Measurements from ENCODE around the gene SORBS2. TPM values are rescaled to one million over a fixed set of nuclear protein-coding genes. Genes with fewer than 3 reads are reported as not detected.

SORBS2 gene
- total and polyA plus RNA-seq, 2 of the 8 experiments (the other 6 are each of a cell fraction or from before 2014, with no cell fraction given), result 73.0 to 87.1 TPM

DNA sequence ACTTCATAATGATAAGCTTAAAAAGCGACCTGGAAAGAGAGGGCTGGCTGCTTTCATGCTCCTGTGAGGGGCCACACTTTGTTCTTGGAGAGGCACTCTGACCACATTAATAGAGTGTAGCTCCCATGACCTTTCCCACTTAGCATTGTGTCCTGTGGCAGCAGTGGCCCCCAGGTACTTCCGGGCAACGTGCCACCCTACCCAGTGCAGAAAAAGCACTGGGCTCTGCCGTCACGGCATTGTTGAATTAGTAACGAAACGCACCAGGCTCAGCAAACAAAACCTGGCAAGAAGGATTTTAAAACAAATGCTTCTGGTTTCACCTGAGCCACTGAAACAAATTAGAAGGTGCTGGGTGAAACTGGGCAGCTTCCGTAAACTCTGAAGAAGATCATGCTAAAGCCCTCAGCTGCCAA is 5.4 kb upstream of the SORBS2 start:
- H3K79me1 ChIP-seq (ENCODE audit: low read depth, low read length), result no peaks in the 10 kb centered on the region
- ChIA-PET POLR2A (ENCODE audit: partially characterized antibody) (no interaction called here), CTCF (ENCODE audit: partially characterized antibody) (interaction anchor here (1.0 to 1.3 kb wide), 2 partner anchors 21 to 220 kb away, joined by 3 read pairs; no protein-coding TSS in a partner anchor)
- H2AK5ac ChIP-seq (ENCODE audit: low read depth, low read length), result no peak overlapping the region
- H3K9me3 ChIP-seq (ENCODE audit: insufficient read depth in 2 of 2, low read depth in 1 of 2, low read length in 1 of 2), result no peaks in the 10 kb centered on the region
- H3K23ac ChIP-seq (ENCODE audit: insufficient read length), result no peak overlapping the region
- H3K14ac ChIP-seq (ENCODE audit: insufficient read length), result no peak overlapping the region
- H2BK15ac ChIP-seq (ENCODE audit: low read length), result peak overlapping the region; percentile 23; the same call in 1 of the 2 replicates
- H3K4me2 ChIP-seq (ENCODE audit: insufficient read depth in 1 of 2, low read depth in 2 of 2, low read length in 2 of 2), result no peak overlapping the region
- no peak overlapping the region for H3K18ac ChIP-seq (ENCODE audit: extremely low read depth, low read length)
- no peak overlapping the region for H4K8ac ChIP-seq (ENCODE audit: extremely low read depth, insufficient read depth, low read length)
- H3K9ac ChIP-seq (replicated peaks in 1 of 4; ENCODE audit: extremely low read depth in 1 of 4, low read depth in 3 of 4, low read length in 3 of 4), result no peak overlapping the region
- H3K4me1 ChIP-seq (replicated peaks in 1 of 4; ENCODE audit: control insufficient read depth in 3 of 4, insufficient read depth in 4 of 4, low read length in 3 of 4), result peaks cover 0 to 8% (median 3%) of the 10 kb centered on the region in 4 experiments; a peak in 5 of 7 replicates
- no peaks in the 10 kb centered on the region for H3K79me2 ChIP-seq (ENCODE audit: control insufficient read depth in 1 of 2, insufficient read depth in 2 of 2, low read length in 2 of 2)
- FAIRE-seq (no peak), DNase-seq (ENCODE audit: low read depth in 1 of 2, low spot score in 2 of 2) (no peak)
- 91% methylated on average over 8 of the region's 8 CpGs; no CpG with 5 or more reads in 1 of the 2 experiments for WGBS, 2 experiments (ENCODE audit: extremely low coverage in 1 of 2, insufficient coverage in 1 of 2, insufficient read length in 1 of 2, insufficient replicate concordance in 2 of 2, low coverage in 1 of 2, low lambda C conversion rate in 2 of 2, missing lambda C conversion rate in 1 of 2)
- no peaks in the 10 kb centered on the region for H4K20me1 ChIP-seq (replicated peaks in 1 of 2; ENCODE audit: control insufficient read depth in 1 of 2, insufficient read depth in 2 of 2, low read length in 2 of 2)
- no peak overlapping the region for H2BK5ac ChIP-seq (ENCODE audit: low read depth, low read length)
- no peak overlapping the region for H4K91ac ChIP-seq (replicated peaks; ENCODE audit: insufficient read length, low read length)
- H3K4ac ChIP-seq (replicated peaks; ENCODE audit: insufficient read length, low read depth, low read length), result no peak overlapping the region
- H2BK20ac ChIP-seq (ENCODE audit: low read length), result peak overlapping the region; percentile 40; the same call in 1 of the 2 replicates
- H3K4me3 ChIP-seq (ENCODE audit: extremely low read depth in 1 of 4, insufficient read depth in 2 of 4, low read depth in 3 of 4, low read length in 4 of 4), result no peak overlapping the region
- H2BK120ac ChIP-seq (replicated peaks; ENCODE audit: low read depth, low read length), result no peak overlapping the region
- no peak overlapping the region for H3K27ac ChIP-seq (ENCODE audit: low read depth, low read length)
- no peaks in the 10 kb centered on the region for H3K23me2 ChIP-seq (ENCODE audit: low read depth, low read length)
- peak overlapping the region; percentile 71; the same call in 1 of the 2 replicates for H2BK12ac ChIP-seq (ENCODE audit: low read depth, low read length)
- H2AFZ ChIP-seq (ENCODE audit: low read length), result peak overlapping the region; percentile 47; the same call in 1 of the 2 replicates
- H4K5ac ChIP-seq (ENCODE audit: insufficient read length, low read depth, low read length), result no peak overlapping the region
- no peaks in the 10 kb centered on the region for H3K27me3 ChIP-seq (replicated peaks in 1 of 4; ENCODE audit: control insufficient read depth in 3 of 4, extremely low read depth in 1 of 4, insufficient read depth in 3 of 4, low read length in 3 of 4)
- H3K56ac ChIP-seq (replicated peaks; ENCODE audit: insufficient read length, low read depth, low read length), result no peak overlapping the region
- no peaks in the 10 kb centered on the region for H3K36me3 ChIP-seq (ENCODE audit: control insufficient read depth in 2 of 4, insufficient read depth in 4 of 4, low read length in 3 of 4)
- TF ChIP-seq EP300 (IDR thresholded peaks at IDR 0.05; ENCODE audit: borderline replicate concordance in 1 of 2, low read depth in 2 of 2, low read length in 2 of 2) (no peak), NANOG (IDR thresholded peaks at IDR 0.05; ENCODE audit: insufficient read depth, low read depth, low read length, poor library complexity, severe bottlenecking) (no peak), POLR2A (IDR thresholded peaks at IDR 0.05; ENCODE audit: control extremely low read depth in 1 of 2, low read depth in 2 of 2, low read length in 2 of 2) (no peak), KDM4A (IDR thresholded peaks at IDR 0.05; ENCODE audit: low read depth, low read length, severe bottlenecking) (no peak), RBBP5 (IDR thresholded peaks at IDR 0.05; ENCODE audit: borderline replicate concordance, low read depth, low read length) (no peak), KDM5A (IDR thresholded peaks at IDR 0.05; ENCODE audit: low read length) (no peak), JUND (IDR thresholded peaks at IDR 0.05; ENCODE audit: low read length) (no peak), HDAC2 (IDR thresholded peaks at IDR 0.05; ENCODE audit: borderline replicate concordance in 1 of 2, low read depth in 2 of 2, low read length in 2 of 2) (no peak), JUN (IDR thresholded peaks at IDR 0.05; ENCODE audit: low read depth, low read length) (no peak), EGR1 (IDR thresholded peaks at IDR 0.05; ENCODE audit: borderline replicate concordance, low read depth, low read length) (no peak)
- TF ChIP-seq, protein P1, sequence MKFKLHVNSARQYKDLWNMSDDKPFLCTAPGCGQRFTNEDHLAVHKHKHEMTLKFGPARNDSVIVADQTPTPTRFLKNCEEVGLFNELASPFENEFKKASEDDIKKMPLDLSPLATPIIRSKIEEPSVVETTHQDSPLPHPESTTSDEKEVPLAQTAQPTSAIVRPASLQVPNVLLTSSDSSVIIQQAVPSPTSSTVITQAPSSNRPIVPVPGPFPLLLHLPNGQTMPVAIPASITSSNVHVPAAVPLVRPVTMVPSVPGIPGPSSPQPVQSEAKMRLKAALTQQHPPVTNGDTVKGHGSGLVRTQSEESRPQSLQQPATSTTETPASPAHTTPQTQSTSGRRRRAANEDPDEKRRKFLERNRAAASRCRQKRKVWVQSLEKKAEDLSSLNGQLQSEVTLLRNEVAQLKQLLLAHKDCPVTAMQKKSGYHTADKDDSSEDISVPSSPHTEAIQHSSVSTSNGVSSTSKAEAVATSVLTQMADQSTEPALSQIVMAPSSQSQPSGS (IDR thresholded peaks at IDR 0.05; ENCODE audit: low read length), result no peak
